ENCODE results near the gene SLC35F1.

SLC35F1 gene

DNA sequence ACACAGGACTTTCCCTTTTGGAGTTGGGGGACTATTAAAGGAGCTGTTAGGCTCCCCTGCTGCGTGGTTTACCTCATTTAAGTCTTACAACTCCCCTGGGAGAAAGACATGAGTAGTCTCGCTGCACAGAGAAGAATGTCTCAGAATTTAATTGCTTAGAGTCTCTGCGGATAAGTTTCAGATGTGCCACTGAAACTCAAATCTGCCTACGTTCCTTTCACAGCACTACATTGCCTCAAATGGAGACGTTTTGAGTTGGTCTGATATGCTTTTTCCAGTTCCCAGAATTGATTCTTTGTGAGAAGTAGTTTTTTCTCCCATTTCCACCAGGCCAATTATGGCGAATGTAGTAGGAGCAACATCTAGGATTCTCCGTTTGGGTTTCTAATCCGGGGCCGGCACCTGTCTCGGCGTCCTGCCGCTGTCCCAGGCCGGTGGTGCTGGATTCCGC lies 532 bp upstream of the SLC35F1 start:
- DNase-seq (ENCODE audit: low read depth), result no peak
- H3K4me3 ChIP-seq (ENCODE audit: control insufficient read depth, low read depth, low read length), result peak overlapping the region; percentile 41
- TF ChIP-seq, protein P1, sequence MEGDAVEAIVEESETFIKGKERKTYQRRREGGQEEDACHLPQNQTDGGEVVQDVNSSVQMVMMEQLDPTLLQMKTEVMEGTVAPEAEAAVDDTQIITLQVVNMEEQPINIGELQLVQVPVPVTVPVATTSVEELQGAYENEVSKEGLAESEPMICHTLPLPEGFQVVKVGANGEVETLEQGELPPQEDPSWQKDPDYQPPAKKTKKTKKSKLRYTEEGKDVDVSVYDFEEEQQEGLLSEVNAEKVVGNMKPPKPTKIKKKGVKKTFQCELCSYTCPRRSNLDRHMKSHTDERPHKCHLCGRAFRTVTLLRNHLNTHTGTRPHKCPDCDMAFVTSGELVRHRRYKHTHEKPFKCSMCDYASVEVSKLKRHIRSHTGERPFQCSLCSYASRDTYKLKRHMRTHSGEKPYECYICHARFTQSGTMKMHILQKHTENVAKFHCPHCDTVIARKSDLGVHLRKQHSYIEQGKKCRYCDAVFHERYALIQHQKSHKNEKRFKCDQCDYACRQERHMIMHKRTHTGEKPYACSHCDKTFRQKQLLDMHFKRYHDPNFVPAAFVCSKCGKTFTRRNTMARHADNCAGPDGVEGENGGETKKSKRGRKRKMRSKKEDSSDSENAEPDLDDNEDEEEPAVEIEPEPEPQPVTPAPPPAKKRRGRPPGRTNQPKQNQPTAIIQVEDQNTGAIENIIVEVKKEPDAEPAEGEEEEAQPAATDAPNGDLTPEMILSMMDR (IDR thresholded peaks at IDR 0.05; ENCODE audit: control insufficient read depth, insufficient read depth, low read depth, low read length, missing control alignments), result no peak

DNA sequence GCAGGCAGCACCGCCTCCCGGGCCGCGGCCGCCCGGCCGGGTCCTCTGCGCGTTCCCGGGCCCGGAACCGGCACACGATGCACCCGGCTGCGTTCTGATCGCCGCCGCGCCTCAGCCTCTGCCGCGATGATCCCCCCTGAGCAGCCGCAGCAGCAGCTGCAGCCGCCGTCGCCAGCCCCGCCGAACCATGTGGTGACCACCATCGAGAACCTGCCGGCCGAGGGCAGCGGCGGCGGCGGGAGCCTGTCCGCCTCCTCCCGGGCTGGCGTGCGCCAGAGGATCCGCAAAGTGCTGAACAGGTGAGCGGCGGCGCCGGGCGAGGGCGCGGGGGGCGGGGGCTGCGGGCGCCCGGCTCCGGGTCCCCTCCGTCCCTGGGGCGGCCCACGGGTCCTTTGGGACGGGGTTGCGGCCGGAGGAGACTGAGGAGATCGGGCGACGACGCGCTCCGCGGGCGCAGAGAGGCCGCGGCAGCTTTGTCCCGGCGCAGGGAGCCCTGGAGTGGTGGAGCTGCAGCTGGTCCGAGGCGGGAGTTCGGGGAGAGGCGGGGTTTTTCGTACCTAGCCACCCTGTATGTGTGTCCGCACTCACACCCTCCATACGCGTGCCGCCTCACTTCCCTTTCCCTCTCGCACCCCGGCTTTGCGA lies 659 bp downstream of the SLC35F1 start:
- no peak for DNase-seq (ENCODE audit: low read depth)
- no peak overlapping the region for H3K4me3 ChIP-seq (ENCODE audit: control insufficient read depth, low read depth, low read length)
- TF ChIP-seq, protein P1 (IDR thresholded peaks at IDR 0.05; ENCODE audit: control insufficient read depth, insufficient read depth, low read depth, low read length, missing control alignments), result no peak

DNA sequence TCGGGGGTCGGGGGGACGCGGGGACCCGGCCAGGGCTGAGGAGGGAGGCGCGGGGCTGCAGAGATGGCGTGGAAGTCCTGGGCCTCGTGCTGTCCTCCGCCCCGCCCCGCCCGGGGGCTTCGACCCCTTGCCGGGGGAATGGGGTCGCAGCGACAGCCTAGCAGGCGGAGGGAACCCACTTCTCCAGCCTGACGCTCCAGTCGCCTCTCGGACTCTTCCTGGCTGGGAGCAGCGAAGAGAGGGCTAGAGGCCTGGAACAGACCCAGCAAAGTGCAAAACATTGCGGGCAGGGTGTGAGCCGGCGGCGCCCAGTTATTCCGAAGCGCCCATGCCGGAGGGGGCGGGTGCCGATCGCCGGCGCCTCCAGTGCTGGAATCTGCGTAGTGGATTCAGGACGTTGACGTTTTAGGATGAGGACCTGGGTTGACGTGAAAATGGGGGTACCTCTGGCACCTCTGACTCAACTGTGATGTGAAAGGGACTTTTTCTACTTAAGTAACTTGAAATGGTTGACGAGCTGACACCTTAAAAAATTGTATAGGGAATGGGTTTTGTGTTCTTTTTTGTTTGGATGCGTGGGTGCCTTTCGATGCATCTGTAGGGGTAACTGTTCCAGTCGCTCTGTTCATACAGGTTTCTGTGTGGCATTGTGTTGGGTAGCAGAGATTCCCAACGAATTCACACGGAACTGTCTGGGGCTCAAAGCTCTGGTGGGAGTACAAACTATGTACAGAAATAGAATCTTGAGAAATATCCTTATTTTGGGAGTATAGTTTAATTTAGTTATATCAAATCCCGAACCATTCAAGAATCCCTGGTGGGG lies 1.4 kb downstream of the SLC35F1 start:
- TF ChIP-seq, protein P1 (IDR thresholded peaks at IDR 0.05; ENCODE audit: control insufficient read depth, insufficient read depth, low read depth, low read length, missing control alignments), result no peak
- H3K4me3 ChIP-seq (ENCODE audit: control insufficient read depth, low read depth, low read length), result no peak overlapping the region
- no peak for DNase-seq (ENCODE audit: low read depth)

DNA sequence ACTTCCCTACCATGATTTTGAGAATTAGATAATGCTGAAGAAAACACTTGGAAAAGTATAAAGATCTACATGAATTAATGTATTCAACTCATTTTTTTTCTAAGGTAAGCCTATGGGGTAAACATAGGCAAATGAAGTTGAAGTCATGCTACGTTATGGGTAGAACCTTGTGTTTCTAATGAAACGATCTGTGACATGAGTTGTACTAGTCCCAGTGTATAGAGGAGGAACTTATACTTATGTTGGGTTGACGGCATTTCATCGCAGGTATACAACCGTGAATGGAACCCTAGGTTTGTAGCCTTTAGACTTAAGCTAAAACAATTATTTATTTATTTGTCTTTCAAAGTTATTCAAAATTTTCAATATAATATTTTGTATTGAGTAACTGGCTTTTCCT lies 2.6 kb downstream of the SLC35F1 start:
- no peak for DNase-seq (ENCODE audit: low read depth)
- TF ChIP-seq, protein P1 (IDR thresholded peaks at IDR 0.05; ENCODE audit: control insufficient read depth, insufficient read depth, low read depth, low read length, missing control alignments), result no peak
- no peak overlapping the region for H3K4me3 ChIP-seq (ENCODE audit: control insufficient read depth, low read depth, low read length)

DNA sequence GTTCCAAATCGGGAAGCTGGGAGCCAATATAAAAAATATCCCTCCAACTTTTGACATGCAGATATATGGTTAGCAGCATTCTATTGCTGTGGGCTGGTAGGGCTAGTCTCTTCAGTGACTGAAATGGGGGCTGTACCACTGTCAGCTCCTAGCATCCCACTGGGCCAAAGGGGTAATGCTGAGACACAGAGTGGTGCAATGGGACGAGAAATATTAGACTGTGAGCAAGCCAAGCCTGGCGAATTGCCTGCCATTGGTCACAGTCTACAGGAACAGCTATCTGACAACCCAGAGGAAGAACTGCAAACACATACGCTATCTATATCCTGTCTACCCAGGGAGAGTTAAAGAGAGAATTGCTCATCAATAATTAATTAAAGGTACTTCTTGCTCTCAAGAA lies 3.5 kb downstream of the SLC35F1 start:
- TF ChIP-seq, protein P1 (IDR thresholded peaks at IDR 0.05; ENCODE audit: control insufficient read depth, insufficient read depth, low read depth, low read length, missing control alignments), result no peak
- no peak overlapping the region for H3K4me3 ChIP-seq (ENCODE audit: control insufficient read depth, low read depth, low read length)
- DNase-seq (ENCODE audit: low read depth), result no peak

DNA sequence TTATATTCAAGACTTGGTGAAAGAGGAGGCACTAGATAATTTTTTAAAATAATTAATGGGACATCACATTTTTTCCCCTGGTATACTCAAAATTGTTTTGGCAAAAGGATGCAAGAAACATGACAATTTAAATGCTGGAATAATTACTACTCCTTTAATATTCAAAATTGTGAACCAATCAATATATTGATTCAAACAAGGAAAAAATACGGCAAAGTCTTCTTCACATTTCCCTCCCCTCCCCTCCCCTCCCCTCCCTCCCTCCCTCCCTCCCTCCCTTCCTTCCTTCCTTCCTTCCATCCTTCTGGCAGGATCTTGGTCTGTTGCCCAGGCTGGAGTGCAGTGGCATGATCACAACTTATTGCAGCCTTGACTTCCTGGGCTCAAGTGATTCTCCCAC lies 4.1 kb downstream of the SLC35F1 start:
- TF ChIP-seq, protein P1 (IDR thresholded peaks at IDR 0.05; ENCODE audit: control insufficient read depth, insufficient read depth, low read depth, low read length, missing control alignments), result no peak
- H3K4me3 ChIP-seq (ENCODE audit: control insufficient read depth, low read depth, low read length), result no peak overlapping the region
- no peak for DNase-seq (ENCODE audit: low read depth)
